H9 (cell line): ENCODE results near the gene ABCC11. TPM values are rescaled to one million over a fixed set of nuclear protein-coding genes. Genes with fewer than 3 reads are reported as not detected.

Source experiments
- DNase-seq: peaks from one replicate; pipeline ENCODE4 v3.0.0-alpha.2; 2017
- H2AFZ ChIP-seq: one replicate; pipeline ENCODE4 v1.6.1; 2013; ENCODE audit warnings: mild to moderate bottlenecking, low read length, control low read depth, moderate library complexity
- H2AK5ac ChIP-seq: 2 replicates; pipeline ENCODE4 v1.6.1; 2013; ENCODE audit warnings: low read length, control low read depth, mixed read lengths; ENCODE audit not compliant: insufficient read length
- H2BK120ac ChIP-seq: one replicate; pipeline ENCODE4 v1.6.1; 2013; ENCODE audit warnings: low read depth, mild to moderate bottlenecking, low read length, control low read depth, inconsistent platforms; ENCODE audit not compliant: poor library complexity, severe bottlenecking
- H2BK12ac ChIP-seq: 2 replicates; pipeline ENCODE4 v1.6.1; 2013; ENCODE audit warnings: low read length, control low read depth, mixed read lengths, low read depth; ENCODE audit not compliant: insufficient read length
- H2BK15ac ChIP-seq: 2 replicates; pipeline ENCODE4 v1.6.1; 2013; ENCODE audit warnings: low read depth, low read length, control low read depth
- H2BK20ac ChIP-seq: one replicate; pipeline ENCODE4 v1.6.1; 2013; ENCODE audit warnings: low read depth, mild to moderate bottlenecking, low read length, control low read depth, inconsistent platforms; ENCODE audit not compliant: poor library complexity, severe bottlenecking
- H2BK5ac ChIP-seq: 2 replicates; pipeline ENCODE4 v1.6.1; 2013; ENCODE audit warnings: low read length, control low read depth, mixed read lengths; ENCODE audit not compliant: insufficient read length
- H3K14ac ChIP-seq: 2 replicates; pipeline ENCODE4 v1.6.1; 2013; ENCODE audit warnings: low read length, control low read depth; ENCODE audit not compliant: insufficient read depth
- H3K18ac ChIP-seq: 2 replicates; pipeline ENCODE4 v1.6.1; 2013; ENCODE audit warnings: low read depth, mild to moderate bottlenecking, mixed read lengths, low read length, control low read depth; ENCODE audit not compliant: insufficient read length
- H3K23ac ChIP-seq: 2 replicates; pipeline ENCODE4 v1.6.1; 2013; ENCODE audit warnings: low read length, control low read depth, mixed read lengths, low read depth; ENCODE audit not compliant: insufficient read length
- H3K23me2 ChIP-seq: 2 replicates; pipeline ENCODE4 v1.6.1; 2013; ENCODE audit warnings: low read depth, mild to moderate bottlenecking, mixed read lengths, low read length, control low read depth; ENCODE audit not compliant: insufficient read length, poor library complexity, severe bottlenecking
- H3K27ac ChIP-seq: 2 replicates; pipeline ENCODE4 v1.5.1; 2013; ENCODE audit warnings: low read length, control low read depth, mixed read lengths, low read depth; ENCODE audit not compliant: insufficient read length
- H3K27me3 ChIP-seq: 2 replicates; pipeline ENCODE4 v1.6.1; 2013; ENCODE audit warnings: low read length, control low read depth, inconsistent platforms; ENCODE audit not compliant: insufficient read depth
- H3K4ac ChIP-seq: 2 replicates; pipeline ENCODE4 v1.6.1; 2013; ENCODE audit warnings: low read depth, mild to moderate bottlenecking, control low read depth, inconsistent platforms, low read length, moderate library complexity
- H3K4me1 ChIP-seq: 2 replicates; pipeline ENCODE4 v1.6.1; 2013; ENCODE audit warnings: low read length, control low read depth, inconsistent platforms; ENCODE audit not compliant: insufficient read depth
- H3K4me2 ChIP-seq: 2 replicates; pipeline ENCODE4 v1.6.1; 2013; ENCODE audit warnings: low read length, control low read depth, mixed read lengths; ENCODE audit not compliant: insufficient read length, insufficient read depth
- H3K56ac ChIP-seq: 2 replicates; pipeline ENCODE4 v1.6.1; 2013; ENCODE audit warnings: low read depth, mild to moderate bottlenecking, mixed read lengths, low read length, control low read depth; ENCODE audit not compliant: insufficient read length
- H3K79me1 ChIP-seq: 2 replicates; pipeline ENCODE4 v1.6.1; 2013; ENCODE audit warnings: low read depth, mild to moderate bottlenecking, moderate library complexity, low read length, control low read depth, inconsistent platforms; ENCODE audit not compliant: insufficient read depth, poor library complexity, severe bottlenecking
- H3K79me2 ChIP-seq: 2 replicates; pipeline ENCODE4 v1.6.1; 2013; ENCODE audit warnings: low read length, control low read depth, inconsistent platforms; ENCODE audit not compliant: insufficient read depth
- H3K9ac ChIP-seq: 2 replicates; pipeline ENCODE4 v1.6.1; 2013; ENCODE audit warnings: low read length, control low read depth, mixed read lengths; ENCODE audit not compliant: insufficient read length; ENCODE audit errors: extremely low read depth
- H3K9me3 ChIP-seq: one replicate; pipeline ENCODE4 v1.6.1; 2013; ENCODE audit warnings: low read depth, low read length, inconsistent platforms; ENCODE audit not compliant: control insufficient read depth
- H3T11ph ChIP-seq: one replicate; pipeline ENCODE4 v1.6.1; 2013; ENCODE audit warnings: mild to moderate bottlenecking, low read length, control low read depth, inconsistent platforms
- H4K20me1 ChIP-seq: one replicate; pipeline ENCODE4 v1.6.1; 2013; ENCODE audit not compliant: control insufficient read depth, insufficient read length, insufficient read depth
- H4K5ac ChIP-seq: 2 replicates; pipeline ENCODE4 v1.6.1; 2013; ENCODE audit warnings: low read depth, mild to moderate bottlenecking, mixed read lengths, low read length, control low read depth; ENCODE audit not compliant: insufficient read length
- H4K8ac ChIP-seq: replicated peaks from 2 replicates; pipeline ENCODE4 v1.6.1; 2013; ENCODE audit warnings: low read length, control low read depth, mixed read lengths, low read depth; ENCODE audit not compliant: insufficient read length
- H4K91ac ChIP-seq: 2 replicates; pipeline ENCODE4 v1.6.1; 2013; ENCODE audit warnings: low read depth, mild to moderate bottlenecking, moderate library complexity, mixed read lengths, low read length, control low read depth; ENCODE audit not compliant: insufficient read length
- H3K27ac Mint-ChIP-seq, 3 experiments: 2 replicates in 2 of 3; 3 replicates in 1 of 3; pipeline ENCODE4 v1.8.0; 2020 to 2021; ENCODE audit warnings: mixed read lengths in 3 of 3, mild to moderate bottlenecking in 1 of 3, moderate library complexity in 1 of 3
- H3K27me3 Mint-ChIP-seq: 2 replicates; pipeline ENCODE4 v1.8.0; 2021; ENCODE audit warnings: low read depth, mild to moderate bottlenecking, moderate library complexity, mixed read lengths
- H3K36me3 Mint-ChIP-seq, 3 experiments: 2 replicates in 2 of 3; 3 replicates in 1 of 3; pipeline ENCODE4 v1.8.0; 2020 to 2021; ENCODE audit warnings: low read depth in 3 of 3, mixed read lengths in 3 of 3; ENCODE audit not compliant: insufficient read depth in 1 of 3
- H3K4me1 Mint-ChIP-seq, 2 experiments: 2 replicates each; pipeline ENCODE4 v1.8.0; 2020; ENCODE audit warnings: mixed read lengths in 2 of 2
- H3K4me3 Mint-ChIP-seq, 2 experiments: 2 replicates in 1 of 2; 3 replicates in 1 of 2; pipeline ENCODE4 v1.8.0; 2020 to 2021; ENCODE audit warnings: mild to moderate bottlenecking in 2 of 2, mixed read lengths in 2 of 2, moderate library complexity in 1 of 2
- H3K9me3 Mint-ChIP-seq, 2 experiments: 2 replicates in 1 of 2; 3 replicates in 1 of 2; pipeline ENCODE4 v1.8.0; 2020; ENCODE audit warnings: mild to moderate bottlenecking in 2 of 2, mixed read lengths in 2 of 2, moderate library complexity in 1 of 2
- WGBS: extraction: QIAGEN DNeasy Blood & Tissue Kit; methylation state at CpG from one replicate; pipeline ENCODE4 v1.1.7; 2013; ENCODE audit warnings: missing lambda C conversion rate, low lambda C conversion rate, mixed read lengths; ENCODE audit not compliant: insufficient read length; ENCODE audit errors: extremely low coverage; 5-methylcytosine and 5-hydroxymethylcytosine counted together
- total RNA-seq: library from RNA; stranded (reverse); gene quantifications from 2 replicates; pipeline ENCODE4 v1.2.1, GENCODE V29; 2021
- TF ChIP-seq, protein P1 (sequence below): fragments of 200-600 bp; sonication (generic); conservative IDR thresholded peaks from 3 replicates; pipeline ENCODE4 v1.8.0; 2021; ENCODE audit warnings: antibody characterized with exemption, mild to moderate bottlenecking

ABCC11 gene
- total RNA-seq, 1 experiment from 2014 or later, result 0.33 TPM

DNA sequence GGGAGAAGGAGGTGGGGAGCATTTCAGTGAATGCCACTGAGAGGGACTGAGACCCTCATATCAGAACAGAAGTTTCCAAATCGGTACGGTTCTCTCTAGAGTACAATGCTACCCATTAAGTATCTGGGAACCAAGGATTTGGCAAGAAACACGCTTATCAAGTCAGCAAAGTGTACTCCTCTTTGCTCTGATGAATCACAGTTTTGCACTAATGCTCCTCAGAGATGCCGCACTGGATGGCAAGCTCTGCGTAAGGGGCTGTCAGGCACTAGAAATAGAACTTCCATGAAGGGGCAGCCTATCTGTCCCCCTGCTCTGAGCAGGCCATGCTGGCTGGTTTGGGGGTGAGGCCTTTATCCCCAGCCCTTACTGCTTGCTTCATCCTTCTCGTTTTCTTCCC lies 86.8 kb downstream of the ABCC11 start:
- no peaks in the 10 kb centered on the region for H3K4me1 ChIP-seq
- no peaks in the 10 kb centered on the region for H3K27me3 ChIP-seq
- no peak overlapping the region for H4K8ac ChIP-seq
- no CpG with 5 or more reads among the region's 6 CpGs for WGBS
- H3K27ac ChIP-seq, result no peak overlapping the region
- no peak overlapping the region for H3K23ac ChIP-seq
- Mint-ChIP-seq H3K27me3 (peaks cover 12% of the 10 kb centered on the region), H3K36me3 (no peaks in the 10 kb centered on the region; a peak in 1 of 7 replicates), H3K4me1 (peaks cover 10 to 20% of the 10 kb centered on the region in 2 experiments), H3K4me3 (no peak overlapping the region), H3K27ac (no peak overlapping the region), H3K9me3 (no peaks in the 10 kb centered on the region; a peak in 1 of 5 replicates)
- no peak overlapping the region for H4K91ac ChIP-seq
- TF ChIP-seq, protein P1, sequence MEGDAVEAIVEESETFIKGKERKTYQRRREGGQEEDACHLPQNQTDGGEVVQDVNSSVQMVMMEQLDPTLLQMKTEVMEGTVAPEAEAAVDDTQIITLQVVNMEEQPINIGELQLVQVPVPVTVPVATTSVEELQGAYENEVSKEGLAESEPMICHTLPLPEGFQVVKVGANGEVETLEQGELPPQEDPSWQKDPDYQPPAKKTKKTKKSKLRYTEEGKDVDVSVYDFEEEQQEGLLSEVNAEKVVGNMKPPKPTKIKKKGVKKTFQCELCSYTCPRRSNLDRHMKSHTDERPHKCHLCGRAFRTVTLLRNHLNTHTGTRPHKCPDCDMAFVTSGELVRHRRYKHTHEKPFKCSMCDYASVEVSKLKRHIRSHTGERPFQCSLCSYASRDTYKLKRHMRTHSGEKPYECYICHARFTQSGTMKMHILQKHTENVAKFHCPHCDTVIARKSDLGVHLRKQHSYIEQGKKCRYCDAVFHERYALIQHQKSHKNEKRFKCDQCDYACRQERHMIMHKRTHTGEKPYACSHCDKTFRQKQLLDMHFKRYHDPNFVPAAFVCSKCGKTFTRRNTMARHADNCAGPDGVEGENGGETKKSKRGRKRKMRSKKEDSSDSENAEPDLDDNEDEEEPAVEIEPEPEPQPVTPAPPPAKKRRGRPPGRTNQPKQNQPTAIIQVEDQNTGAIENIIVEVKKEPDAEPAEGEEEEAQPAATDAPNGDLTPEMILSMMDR, result no peak
- H2AK5ac ChIP-seq, result no peak overlapping the region
- H2BK120ac ChIP-seq, result no peak overlapping the region
- no peak overlapping the region for H3K18ac ChIP-seq
- H4K5ac ChIP-seq, result no peak overlapping the region
- no peak overlapping the region for H2BK15ac ChIP-seq
- H3K4me2 ChIP-seq, result no peak overlapping the region
- no peak overlapping the region for H3K4ac ChIP-seq
- H2BK20ac ChIP-seq, result no peak overlapping the region
- H3K23me2 ChIP-seq, result no peaks in the 10 kb centered on the region
- H3K79me1 ChIP-seq, result no peaks in the 10 kb centered on the region
- H3T11ph ChIP-seq, result no peak overlapping the region
- no peaks in the 10 kb centered on the region for H3K9me3 ChIP-seq
- no peak overlapping the region for H2AFZ ChIP-seq
- no peaks in the 10 kb centered on the region for H3K79me2 ChIP-seq
- no peaks in the 10 kb centered on the region for H4K20me1 ChIP-seq
- no peak overlapping the region for H3K9ac ChIP-seq
- no peak overlapping the region for H2BK12ac ChIP-seq
- no peak overlapping the region for H3K14ac ChIP-seq
- no peak overlapping the region for H2BK5ac ChIP-seq
- DNase-seq, result no peak
- H3K56ac ChIP-seq, result no peak overlapping the region
